Measurements from ENCODE around the gene TSPAN9.

- TF ChIP-seq EZH2 (IDR thresholded peaks at IDR 0.05): no peak
- no peak for TF ChIP-seq CEBPB (IDR thresholded peaks at IDR 0.05; ENCODE audit: low read depth)
- TF ChIP-seq TCF7L2 (IDR thresholded peaks at IDR 0.05; ENCODE audit: borderline replicate concordance, extremely low read depth, insufficient read depth, insufficient read length): no peak
- no peak for TF ChIP-seq EZH2phosphoT487 (IDR thresholded peaks at IDR 0.05; ENCODE audit: borderline replicate concordance)
- no peak for TF ChIP-seq MAX (IDR thresholded peaks at IDR 0.05)
- TF ChIP-seq, protein P1, sequence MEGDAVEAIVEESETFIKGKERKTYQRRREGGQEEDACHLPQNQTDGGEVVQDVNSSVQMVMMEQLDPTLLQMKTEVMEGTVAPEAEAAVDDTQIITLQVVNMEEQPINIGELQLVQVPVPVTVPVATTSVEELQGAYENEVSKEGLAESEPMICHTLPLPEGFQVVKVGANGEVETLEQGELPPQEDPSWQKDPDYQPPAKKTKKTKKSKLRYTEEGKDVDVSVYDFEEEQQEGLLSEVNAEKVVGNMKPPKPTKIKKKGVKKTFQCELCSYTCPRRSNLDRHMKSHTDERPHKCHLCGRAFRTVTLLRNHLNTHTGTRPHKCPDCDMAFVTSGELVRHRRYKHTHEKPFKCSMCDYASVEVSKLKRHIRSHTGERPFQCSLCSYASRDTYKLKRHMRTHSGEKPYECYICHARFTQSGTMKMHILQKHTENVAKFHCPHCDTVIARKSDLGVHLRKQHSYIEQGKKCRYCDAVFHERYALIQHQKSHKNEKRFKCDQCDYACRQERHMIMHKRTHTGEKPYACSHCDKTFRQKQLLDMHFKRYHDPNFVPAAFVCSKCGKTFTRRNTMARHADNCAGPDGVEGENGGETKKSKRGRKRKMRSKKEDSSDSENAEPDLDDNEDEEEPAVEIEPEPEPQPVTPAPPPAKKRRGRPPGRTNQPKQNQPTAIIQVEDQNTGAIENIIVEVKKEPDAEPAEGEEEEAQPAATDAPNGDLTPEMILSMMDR (IDR thresholded peaks at IDR 0.05 in 2 of 3, conservative IDR thresholded peaks at IDR 0.05 in 1 of 3; ENCODE audit: borderline replicate concordance in 1 of 3, insufficient read depth in 1 of 3, low read depth in 2 of 3, low read length in 2 of 3): no peak
- TF ChIP-seq, protein P2, sequence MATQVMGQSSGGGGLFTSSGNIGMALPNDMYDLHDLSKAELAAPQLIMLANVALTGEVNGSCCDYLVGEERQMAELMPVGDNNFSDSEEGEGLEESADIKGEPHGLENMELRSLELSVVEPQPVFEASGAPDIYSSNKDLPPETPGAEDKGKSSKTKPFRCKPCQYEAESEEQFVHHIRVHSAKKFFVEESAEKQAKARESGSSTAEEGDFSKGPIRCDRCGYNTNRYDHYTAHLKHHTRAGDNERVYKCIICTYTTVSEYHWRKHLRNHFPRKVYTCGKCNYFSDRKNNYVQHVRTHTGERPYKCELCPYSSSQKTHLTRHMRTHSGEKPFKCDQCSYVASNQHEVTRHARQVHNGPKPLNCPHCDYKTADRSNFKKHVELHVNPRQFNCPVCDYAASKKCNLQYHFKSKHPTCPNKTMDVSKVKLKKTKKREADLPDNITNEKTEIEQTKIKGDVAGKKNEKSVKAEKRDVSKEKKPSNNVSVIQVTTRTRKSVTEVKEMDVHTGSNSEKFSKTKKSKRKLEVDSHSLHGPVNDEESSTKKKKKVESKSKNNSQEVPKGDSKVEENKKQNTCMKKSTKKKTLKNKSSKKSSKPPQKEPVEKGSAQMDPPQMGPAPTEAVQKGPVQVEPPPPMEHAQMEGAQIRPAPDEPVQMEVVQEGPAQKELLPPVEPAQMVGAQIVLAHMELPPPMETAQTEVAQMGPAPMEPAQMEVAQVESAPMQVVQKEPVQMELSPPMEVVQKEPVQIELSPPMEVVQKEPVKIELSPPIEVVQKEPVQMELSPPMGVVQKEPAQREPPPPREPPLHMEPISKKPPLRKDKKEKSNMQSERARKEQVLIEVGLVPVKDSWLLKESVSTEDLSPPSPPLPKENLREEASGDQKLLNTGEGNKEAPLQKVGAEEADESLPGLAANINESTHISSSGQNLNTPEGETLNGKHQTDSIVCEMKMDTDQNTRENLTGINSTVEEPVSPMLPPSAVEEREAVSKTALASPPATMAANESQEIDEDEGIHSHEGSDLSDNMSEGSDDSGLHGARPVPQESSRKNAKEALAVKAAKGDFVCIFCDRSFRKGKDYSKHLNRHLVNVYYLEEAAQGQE (IDR thresholded peaks at IDR 0.05; ENCODE audit: low read depth): no peak
- TF ChIP-seq POLR2AphosphoS5 (IDR thresholded peaks at IDR 0.05; ENCODE audit: low read depth, low read length): no peak
- TF ChIP-seq POLR2A (IDR thresholded peaks at IDR 0.05; ENCODE audit: borderline replicate concordance, extremely low read depth, insufficient read depth, insufficient read length): no peak
- no peak for TF ChIP-seq SRF (IDR thresholded peaks at IDR 0.05; ENCODE audit: low read depth)
- no peak for TF ChIP-seq SIN3A (IDR thresholded peaks at IDR 0.05; ENCODE audit: low read depth)
These were observed 218.6 kb downstream of the TSPAN9 start for GRCh38 chr12:3295646-3296408.

Data from HCT116 (cell line).